SK-N-SH treated with all-trans-retinoic acid at 6 μM for 48 hours (cell line): Measurements from ENCODE around the gene CPA1.

Source experiments
- BACH2 ChIP-seq: fragments of 250-450 bp; sonication (Bioruptor Pico); IDR thresholded peaks from 2 replicates; pipeline ENCODE4 v1.9.0; 2021; ENCODE audit warnings: mild to moderate bottlenecking, borderline replicate concordance
- OSR1 ChIP-seq: fragments of 250-450 bp; sonication (Bioruptor Pico); IDR thresholded peaks from 2 replicates; pipeline ENCODE4 v1.8.0; 2022; ENCODE audit warnings: moderate library complexity, mild to moderate bottlenecking, inconsistent platforms
- ZC3H10 ChIP-seq: fragments of 250-450 bp; sonication (Bioruptor Pico); IDR thresholded peaks from 2 replicates; pipeline ENCODE4 v1.5.1; 2021; ENCODE audit warnings: mild to moderate bottlenecking, moderate library complexity
- TF ChIP-seq, protein P1 (sequence below): fragments of 250-450 bp; sonication (Bioruptor Pico); IDR thresholded peaks from 2 replicates; pipeline ENCODE4 v1.8.0; 2020; ENCODE audit warnings: mild to moderate bottlenecking, moderate library complexity, borderline replicate concordance

DNA sequence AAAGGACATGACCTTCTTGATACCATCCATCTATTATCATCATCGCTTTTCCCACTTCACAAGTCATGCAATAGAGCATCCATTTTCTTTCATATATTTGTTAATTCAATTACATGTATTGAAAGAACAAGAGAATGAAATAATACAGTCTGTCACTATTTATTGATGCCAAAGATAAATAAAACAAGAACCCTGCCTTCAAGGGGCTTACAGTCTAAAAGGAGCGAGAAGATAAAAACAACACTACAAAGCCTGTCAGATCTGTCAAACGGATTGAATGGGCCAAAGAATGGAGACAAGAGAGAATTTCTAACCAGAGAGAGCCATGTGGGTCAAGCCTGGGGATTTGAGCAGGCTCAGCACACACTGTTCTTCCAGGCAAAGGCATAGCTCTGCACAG, 19.8 kb upstream of the CPA1 start:
- TF ChIP-seq ZC3H10 (CRISPR knock-in tag) (no peak), OSR1 (CRISPR knock-in tag) (no peak), BACH2 (no peak)
- TF ChIP-seq, protein P1, sequence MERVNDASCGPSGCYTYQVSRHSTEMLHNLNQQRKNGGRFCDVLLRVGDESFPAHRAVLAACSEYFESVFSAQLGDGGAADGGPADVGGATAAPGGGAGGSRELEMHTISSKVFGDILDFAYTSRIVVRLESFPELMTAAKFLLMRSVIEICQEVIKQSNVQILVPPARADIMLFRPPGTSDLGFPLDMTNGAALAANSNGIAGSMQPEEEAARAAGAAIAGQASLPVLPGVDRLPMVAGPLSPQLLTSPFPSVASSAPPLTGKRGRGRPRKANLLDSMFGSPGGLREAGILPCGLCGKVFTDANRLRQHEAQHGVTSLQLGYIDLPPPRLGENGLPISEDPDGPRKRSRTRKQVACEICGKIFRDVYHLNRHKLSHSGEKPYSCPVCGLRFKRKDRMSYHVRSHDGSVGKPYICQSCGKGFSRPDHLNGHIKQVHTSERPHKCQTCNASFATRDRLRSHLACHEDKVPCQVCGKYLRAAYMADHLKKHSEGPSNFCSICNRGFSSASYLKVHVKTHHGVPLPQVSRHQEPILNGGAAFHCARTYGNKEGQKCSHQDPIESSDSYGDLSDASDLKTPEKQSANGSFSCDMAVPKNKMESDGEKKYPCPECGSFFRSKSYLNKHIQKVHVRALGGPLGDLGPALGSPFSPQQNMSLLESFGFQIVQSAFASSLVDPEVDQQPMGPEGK (CRISPR knock-in tag) = no peak
